ENCODE data around the gene RNF224. TPM values are rescaled to one million over a fixed set of nuclear protein-coding genes. Genes with fewer than 3 reads are reported as not detected.

Gene RNF224
- polyA plus RNA-seq, 2 of the 4 experiments (the other 2 are of a cell fraction): 0.04 TPM; not detected in 1

DNA sequence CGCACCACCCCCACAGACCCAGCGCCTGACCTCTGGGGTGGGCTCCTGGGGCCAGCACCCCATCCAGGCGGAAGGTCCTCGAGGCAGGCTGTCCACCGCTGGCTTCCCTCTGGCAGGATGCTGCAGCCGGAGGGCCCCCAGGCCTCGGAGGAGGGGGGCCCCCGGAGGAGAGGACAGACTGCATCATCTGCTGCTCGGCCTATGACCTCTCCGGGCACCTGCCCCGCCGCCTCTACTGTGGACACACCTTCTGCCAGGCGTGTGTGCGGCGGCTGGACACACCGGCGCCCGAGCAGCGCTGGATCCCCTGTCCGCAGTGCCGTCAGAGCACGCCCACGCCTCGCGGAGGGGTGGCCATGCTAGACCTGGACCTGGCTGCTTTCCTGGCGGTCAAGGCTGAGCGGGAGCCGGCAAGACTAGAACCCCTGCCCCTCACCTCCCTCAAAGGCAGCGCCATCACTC is 1.2 kb downstream of the RNF224 start:
- TF ChIP-seq EHF (CRISPR knock-in tag; IDR thresholded peaks at IDR 0.05): no peak
- TF ChIP-seq, protein P1, sequence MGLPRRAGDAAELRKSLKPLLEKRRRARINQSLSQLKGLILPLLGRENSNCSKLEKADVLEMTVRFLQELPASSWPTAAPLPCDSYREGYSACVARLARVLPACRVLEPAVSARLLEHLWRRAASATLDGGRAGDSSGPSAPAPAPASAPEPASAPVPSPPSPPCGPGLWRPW (IDR thresholded peaks at IDR 0.05): no peak
- TF ChIP-seq EP300 (IDR thresholded peaks at IDR 0.05): no peak
- no peak; the same call in 1 of the 2 replicates for TF ChIP-seq PBX3 (IDR thresholded peaks at IDR 0.05)
- no peak for TF ChIP-seq ZNF302 (CRISPR knock-in tag; IDR thresholded peaks at IDR 0.05)
- ChIA-PET POLR2A (interaction anchor here (2.3 kb wide), 1 partner anchor 40 kb away, joined by 8 read pairs; the partner anchor contains the start of genes ANAPC2 and SSNA1), CTCF (interaction anchor here (0.5 to 10.1 kb wide), 18 partner anchors 10 to 200 kb away, joined by 3 to 113 read pairs (median 12); partner anchors contain the start of genes ANAPC2, NDOR1, NPDC1 and SAPCD2)
- DNase-seq (ENCODE audit: low read depth in 1 of 2, low spot score in 1 of 2): no peak
- Histone ChIP-seq H3K4me2 (no peak overlapping the region), H3K4me3 (no peak overlapping the region), H3K4me1 (peaks cover 58% of the 10 kb centered on the region), H3K27ac (no peak overlapping the region), H3K9me3 (no peaks in the 10 kb centered on the region)
- ATAC-seq: no peak
- WGBS (ENCODE audit: missing lambda C conversion rate): 82% methylated on average over 6 of the region's 29 CpGs
- FAIRE-seq: no peak

GRCh38 chr9:137228968-137229896 is 1.9 kb downstream of the RNF224 start:
- ChIA-PET POLR2A (interaction anchor here (0.7 to 1.7 kb wide), 3 partner anchors 10 to 62 kb away, joined by 3 to 10 read pairs (median 4); no protein-coding TSS in a partner anchor), CTCF (interaction anchor here (0.7 to 10.1 kb wide), 16 partner anchors 11 to 441 kb away, joined by 3 to 113 read pairs (median 3); partner anchors contain the start of genes ANAPC2, NELFB, NPDC1 and SSNA1)
- DNase-seq (ENCODE audit: low read depth in 1 of 2, low spot score in 1 of 2) (no peak), ATAC-seq (no peak), FAIRE-seq (no peak)
- peak overlapping the region in 1 of 2 experiments; percentile 27; a peak in 1 of 6 replicates for H3K27ac ChIP-seq
- H3K4me2 ChIP-seq: no peak overlapping the region
- WGBS (ENCODE audit: missing lambda C conversion rate): 83% methylated on average over 18 of the region's 27 CpGs
- H3K4me3 ChIP-seq: no peak overlapping the region
- TF ChIP-seq, protein P2, sequence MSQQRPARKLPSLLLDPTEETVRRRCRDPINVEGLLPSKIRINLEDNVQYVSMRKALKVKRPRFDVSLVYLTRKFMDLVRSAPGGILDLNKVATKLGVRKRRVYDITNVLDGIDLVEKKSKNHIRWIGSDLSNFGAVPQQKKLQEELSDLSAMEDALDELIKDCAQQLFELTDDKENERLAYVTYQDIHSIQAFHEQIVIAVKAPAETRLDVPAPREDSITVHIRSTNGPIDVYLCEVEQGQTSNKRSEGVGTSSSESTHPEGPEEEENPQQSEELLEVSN (IDR thresholded peaks at IDR 0.05; ENCODE audit: borderline replicate concordance, low read depth): no peak
- TF ChIP-seq FOSL2 (IDR thresholded peaks at IDR 0.05): no peak
- no peak for TF ChIP-seq FOSL2 (CRISPR knock-in tag; IDR thresholded peaks at IDR 0.05)
- TF ChIP-seq ZFP36 (IDR thresholded peaks at IDR 0.05; ENCODE audit: borderline replicate concordance, partially characterized antibody): no peak
- TF ChIP-seq NPAS2 (CRISPR knock-in tag; IDR thresholded peaks at IDR 0.05; ENCODE audit: borderline replicate concordance): no peak
- TF ChIP-seq HEYL (CRISPR knock-in tag; IDR thresholded peaks at IDR 0.05): no peak
- TF ChIP-seq GATA3 (IDR thresholded peaks at IDR 0.05; ENCODE audit: borderline replicate concordance): no peak
- no peak for TF ChIP-seq RAD21 (conservative IDR thresholded peaks at IDR 0.05 in 1 of 2, IDR thresholded peaks at IDR 0.05 in 1 of 2)
- no peak for TF ChIP-seq ZSCAN20 (CRISPR knock-in tag; IDR thresholded peaks at IDR 0.05)
- no peak for TF ChIP-seq PHF8 (IDR thresholded peaks at IDR 0.05; ENCODE audit: borderline replicate concordance, low read depth)
- no peak for TF ChIP-seq NR3C1 (IDR thresholded peaks at IDR 0.05)
- no peak for TF ChIP-seq NFE2L2 (conservative IDR thresholded peaks at IDR 0.05; ENCODE audit: low read length)
- no peak for TF ChIP-seq CHD4 (IDR thresholded peaks at IDR 0.05; ENCODE audit: borderline replicate concordance)
- no peak for TF ChIP-seq BCL3 (IDR thresholded peaks at IDR 0.05)
- TF ChIP-seq MYC (IDR thresholded peaks at IDR 0.05; ENCODE audit: borderline replicate concordance, low read length): no peak
- TF ChIP-seq TP53 (CRISPR knock-in tag; IDR thresholded peaks at IDR 0.05): no peak
- TF ChIP-seq EHF (CRISPR knock-in tag; IDR thresholded peaks at IDR 0.05): no peak
- TF ChIP-seq FOXS1 (CRISPR knock-in tag; IDR thresholded peaks at IDR 0.05): no peak
- TF ChIP-seq, protein P3, sequence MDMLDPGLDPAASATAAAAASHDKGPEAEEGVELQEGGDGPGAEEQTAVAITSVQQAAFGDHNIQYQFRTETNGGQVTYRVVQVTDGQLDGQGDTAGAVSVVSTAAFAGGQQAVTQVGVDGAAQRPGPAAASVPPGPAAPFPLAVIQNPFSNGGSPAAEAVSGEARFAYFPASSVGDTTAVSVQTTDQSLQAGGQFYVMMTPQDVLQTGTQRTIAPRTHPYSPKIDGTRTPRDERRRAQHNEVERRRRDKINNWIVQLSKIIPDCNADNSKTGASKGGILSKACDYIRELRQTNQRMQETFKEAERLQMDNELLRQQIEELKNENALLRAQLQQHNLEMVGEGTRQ (IDR thresholded peaks at IDR 0.05): no peak
- peaks cover 57% of the 10 kb centered on the region for H3K4me1 ChIP-seq
- H3K9me3 ChIP-seq: no peaks in the 10 kb centered on the region
